ENCODE data around the gene NUP43.

The NUP43 gene

DNA sequence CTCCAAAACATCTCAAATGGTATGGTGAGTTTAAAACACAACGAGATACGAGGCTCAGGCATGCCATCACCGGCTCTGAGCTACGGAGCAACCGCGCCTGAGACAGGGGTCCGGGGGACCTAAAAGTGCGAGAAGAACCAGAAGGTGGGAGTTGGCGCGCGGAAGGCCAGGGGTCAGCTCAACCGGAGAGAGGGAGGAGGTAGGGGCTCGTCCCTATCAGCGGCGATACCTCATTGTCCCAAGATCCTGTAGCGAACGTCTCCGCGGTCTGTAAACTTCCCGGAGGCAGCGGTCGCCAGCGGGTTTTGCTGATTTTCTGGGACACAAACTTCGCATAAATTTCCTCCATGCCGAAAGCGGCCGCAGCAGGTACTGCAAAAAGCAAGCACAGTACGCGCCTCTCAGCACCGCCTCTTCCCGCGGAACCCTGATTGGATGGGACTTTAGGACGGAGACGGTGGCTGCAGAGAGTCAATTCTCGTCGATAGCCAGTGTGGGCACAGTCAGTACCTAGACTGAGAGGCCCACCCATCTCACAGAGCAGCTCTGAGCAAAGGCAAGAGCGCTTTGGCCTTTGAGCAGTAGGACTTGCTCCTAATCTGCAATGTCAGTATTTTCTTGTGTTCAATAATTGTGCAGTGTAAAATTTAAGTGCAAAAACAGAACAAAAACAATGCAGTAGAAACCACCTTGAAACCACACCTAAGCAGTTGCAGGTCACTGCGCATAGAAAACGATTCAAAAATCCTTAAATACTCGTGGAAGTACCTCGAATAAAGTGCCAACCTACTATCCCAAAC lies at the start of gene NUP43:
Gene NUP43, minus strand, starts transcription at position 383 of the 800 bp plus-strand sequence. Its CDS starts 34 bp downstream, at position 349.
- TF ChIP-seq, protein P1, sequence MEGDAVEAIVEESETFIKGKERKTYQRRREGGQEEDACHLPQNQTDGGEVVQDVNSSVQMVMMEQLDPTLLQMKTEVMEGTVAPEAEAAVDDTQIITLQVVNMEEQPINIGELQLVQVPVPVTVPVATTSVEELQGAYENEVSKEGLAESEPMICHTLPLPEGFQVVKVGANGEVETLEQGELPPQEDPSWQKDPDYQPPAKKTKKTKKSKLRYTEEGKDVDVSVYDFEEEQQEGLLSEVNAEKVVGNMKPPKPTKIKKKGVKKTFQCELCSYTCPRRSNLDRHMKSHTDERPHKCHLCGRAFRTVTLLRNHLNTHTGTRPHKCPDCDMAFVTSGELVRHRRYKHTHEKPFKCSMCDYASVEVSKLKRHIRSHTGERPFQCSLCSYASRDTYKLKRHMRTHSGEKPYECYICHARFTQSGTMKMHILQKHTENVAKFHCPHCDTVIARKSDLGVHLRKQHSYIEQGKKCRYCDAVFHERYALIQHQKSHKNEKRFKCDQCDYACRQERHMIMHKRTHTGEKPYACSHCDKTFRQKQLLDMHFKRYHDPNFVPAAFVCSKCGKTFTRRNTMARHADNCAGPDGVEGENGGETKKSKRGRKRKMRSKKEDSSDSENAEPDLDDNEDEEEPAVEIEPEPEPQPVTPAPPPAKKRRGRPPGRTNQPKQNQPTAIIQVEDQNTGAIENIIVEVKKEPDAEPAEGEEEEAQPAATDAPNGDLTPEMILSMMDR (IDR thresholded peaks at IDR 0.05; ENCODE audit: control insufficient read depth, insufficient read depth, low read depth, low read length, missing control alignments) = peak; percentile 49
- DNase-seq (ENCODE audit: low read depth) = peak; percentile 64
- peak within 1 kb of the TSS; percentile 85 for H3K4me3 ChIP-seq (ENCODE audit: control insufficient read depth, low read depth, low read length)

GRCh38 chr6:149783551-149783950 lies 37.2 kb upstream of the NUP43 start:
- TF ChIP-seq, protein P1 (IDR thresholded peaks at IDR 0.05; ENCODE audit: control insufficient read depth, insufficient read depth, low read depth, low read length, missing control alignments) = no peak
- DNase-seq (ENCODE audit: low read depth) = no peak
- H3K4me3 ChIP-seq (ENCODE audit: control insufficient read depth, low read depth, low read length) = no peak overlapping the region

GRCh38 chr6:149782337-149782736 lies 36.0 kb upstream of the NUP43 start:
- no peak overlapping the region for H3K4me3 ChIP-seq (ENCODE audit: control insufficient read depth, low read depth, low read length)
- no peak for DNase-seq (ENCODE audit: low read depth)
- TF ChIP-seq, protein P1 (IDR thresholded peaks at IDR 0.05; ENCODE audit: control insufficient read depth, insufficient read depth, low read depth, low read length, missing control alignments) = no peak

GRCh38 chr6:149781715-149782114 lies 35.4 kb upstream of the NUP43 start:
- DNase-seq (ENCODE audit: low read depth) = no peak
- TF ChIP-seq, protein P1 (IDR thresholded peaks at IDR 0.05; ENCODE audit: control insufficient read depth, insufficient read depth, low read depth, low read length, missing control alignments) = no peak
- no peak overlapping the region for H3K4me3 ChIP-seq (ENCODE audit: control insufficient read depth, low read depth, low read length)

- TF ChIP-seq, protein P1 (IDR thresholded peaks at IDR 0.05; ENCODE audit: control insufficient read depth, insufficient read depth, low read depth, low read length, missing control alignments) = no peak
- DNase-seq (ENCODE audit: low read depth) = no peak
- no peak overlapping the region for H3K4me3 ChIP-seq (ENCODE audit: control insufficient read depth, low read depth, low read length)
Measured at GRCh38 chr6:149779644-149779963, 33.3 kb upstream of the NUP43 start.

- TF ChIP-seq, protein P1 (IDR thresholded peaks at IDR 0.05; ENCODE audit: control insufficient read depth, insufficient read depth, low read depth, low read length, missing control alignments) = no peak
- no peak overlapping the region for H3K4me3 ChIP-seq (ENCODE audit: control insufficient read depth, low read depth, low read length)
- DNase-seq (ENCODE audit: low read depth) = no peak
Measured at GRCh38 chr6:149777624-149778023, 31.3 kb upstream of the NUP43 start.
